ENCODE results near the gene ATRN.

The ATRN gene

GRCh38 chr20:3586093-3586492 is 115.3 kb downstream of the ATRN start:
- Histone ChIP-seq H3K27ac (ENCODE audit: extremely low read depth, low read depth, low read length) (no peak overlapping the region), H3K4me3 (ENCODE audit: low read depth, low read length) (no peak overlapping the region), H3K9me3 (ENCODE audit: control insufficient read depth, insufficient read depth, low read depth, low read length) (no peaks in the 10 kb centered on the region), H3K36me3 (ENCODE audit: control insufficient read depth in 2 of 2, insufficient read depth in 1 of 2, low read length in 2 of 2) (peaks cover 9 to 32% of the 10 kb centered on the region in 2 experiments), H3K4me1 (ENCODE audit: control insufficient read depth, insufficient read depth, low read length) (no peaks in the 10 kb centered on the region)
- ChIA-PET CTCF (interaction anchor here (0.6 kb wide), 1 partner anchor 67 kb away, joined by 3 read pairs; no protein-coding TSS in a partner anchor), POLR2A (no interaction called here)
- TF ChIP-seq ZBTB11 (tag by site-specific recombination; conservative IDR thresholded peaks at IDR 0.05; ENCODE audit: low read depth) (no peak), ZNF248 (tag by site-specific recombination; IDR thresholded peaks at IDR 0.05) (no peak), BCL11A (tag by site-specific recombination; IDR thresholded peaks at IDR 0.05; ENCODE audit: low read depth) (no peak), TSHZ1 (tag by site-specific recombination; IDR thresholded peaks at IDR 0.05; ENCODE audit: borderline replicate concordance) (no peak), ZIC2 (tag by site-specific recombination; IDR thresholded peaks at IDR 0.05) (no peak)

GRCh38 chr20:3590164-3590563 is 119.3 kb downstream of the ATRN start:
- POLR2A ChIA-PET, result no interaction called here
- no peaks in the 10 kb centered on the region for H3K9me3 ChIP-seq (ENCODE audit: control insufficient read depth, insufficient read depth, low read depth, low read length)
- TF ChIP-seq ZSCAN5A (tag by site-specific recombination; IDR thresholded peaks at IDR 0.05), result no peak
- no peak for TF ChIP-seq ZNF654 (tag by site-specific recombination; IDR thresholded peaks at IDR 0.05; ENCODE audit: low read depth)
- TF ChIP-seq ZNF791 (tag by site-specific recombination; IDR thresholded peaks at IDR 0.05), result no peak
- no peak overlapping the region for H3K27ac ChIP-seq (ENCODE audit: extremely low read depth, low read depth, low read length)
- H3K4me1 ChIP-seq (ENCODE audit: control insufficient read depth, insufficient read depth, low read length), result no peaks in the 10 kb centered on the region
- peaks cover 6 to 46% of the 10 kb centered on the region in 2 experiments for H3K36me3 ChIP-seq (ENCODE audit: control insufficient read depth in 2 of 2, insufficient read depth in 1 of 2, low read length in 2 of 2)
- H3K4me3 ChIP-seq (ENCODE audit: low read depth, low read length), result no peak overlapping the region
- CTCF ChIA-PET, result interaction anchor here (0.6 to 0.7 kb wide), 2 partner anchors 18 to 23 kb away, joined by 3 to 4 read pairs; no protein-coding TSS in a partner anchor

- ChIA-PET CTCF (no interaction called here), POLR2A (no interaction called here)
- H3K36me3 ChIP-seq (ENCODE audit: control insufficient read depth in 2 of 2, insufficient read depth in 1 of 2, low read length in 2 of 2), result peaks cover 2 to 52% of the 10 kb centered on the region in 2 experiments; a peak in 2 of 3 replicates
- TF ChIP-seq ZNF664 (tag by site-specific recombination; IDR thresholded peaks at IDR 0.05) (no peak), KLF16 (tag by site-specific recombination; IDR thresholded peaks at IDR 0.05) (no peak), ZNF704 (tag by site-specific recombination; IDR thresholded peaks at IDR 0.05) (no peak), MZF1 (tag by site-specific recombination; IDR thresholded peaks at IDR 0.05; ENCODE audit: borderline replicate concordance) (no peak), ZNF114 (tag by site-specific recombination; IDR thresholded peaks at IDR 0.05) (no peak), AEBP2 (tag by site-specific recombination; IDR thresholded peaks at IDR 0.05; ENCODE audit: borderline replicate concordance) (no peak), ZNF211 (tag by site-specific recombination; IDR thresholded peaks at IDR 0.05; ENCODE audit: low read depth) (no peak)
- H3K27ac ChIP-seq (ENCODE audit: extremely low read depth, low read depth, low read length), result no peak overlapping the region
- no peaks in the 10 kb centered on the region; the same call in 1 of the 2 replicates for H3K4me1 ChIP-seq (ENCODE audit: control insufficient read depth, insufficient read depth, low read length)
- no peak overlapping the region for H3K4me3 ChIP-seq (ENCODE audit: low read depth, low read length)
- no peaks in the 10 kb centered on the region for H3K9me3 ChIP-seq (ENCODE audit: control insufficient read depth, insufficient read depth, low read depth, low read length)
Observed at GRCh38 chr20:3592931-3593330, 122.1 kb downstream of the ATRN start.
